Vein endothelial cell (primary cell): ENCODE data around the gene MIAT. TPM values are rescaled to one million over a fixed set of nuclear protein-coding genes. Genes with fewer than 3 reads are reported as not detected.

Experiments
- small RNA-seq: library from RNA; depleted of rRNA; stranded (forward); fragments of <200 nt; gene quantifications from one replicate; pipeline ENCODE3, GENCODE V24; 2012
- total RNA-seq: library from RNA; depleted of rRNA; stranded (reverse); fragments of >200 nt; gene quantifications from 2 replicates; pipeline ENCODE4 v1.2.3, GENCODE V29; 2012

Gene MIAT
- total RNA-seq = 0.33 and 0.48 TPM in 2 replicates

DNA sequence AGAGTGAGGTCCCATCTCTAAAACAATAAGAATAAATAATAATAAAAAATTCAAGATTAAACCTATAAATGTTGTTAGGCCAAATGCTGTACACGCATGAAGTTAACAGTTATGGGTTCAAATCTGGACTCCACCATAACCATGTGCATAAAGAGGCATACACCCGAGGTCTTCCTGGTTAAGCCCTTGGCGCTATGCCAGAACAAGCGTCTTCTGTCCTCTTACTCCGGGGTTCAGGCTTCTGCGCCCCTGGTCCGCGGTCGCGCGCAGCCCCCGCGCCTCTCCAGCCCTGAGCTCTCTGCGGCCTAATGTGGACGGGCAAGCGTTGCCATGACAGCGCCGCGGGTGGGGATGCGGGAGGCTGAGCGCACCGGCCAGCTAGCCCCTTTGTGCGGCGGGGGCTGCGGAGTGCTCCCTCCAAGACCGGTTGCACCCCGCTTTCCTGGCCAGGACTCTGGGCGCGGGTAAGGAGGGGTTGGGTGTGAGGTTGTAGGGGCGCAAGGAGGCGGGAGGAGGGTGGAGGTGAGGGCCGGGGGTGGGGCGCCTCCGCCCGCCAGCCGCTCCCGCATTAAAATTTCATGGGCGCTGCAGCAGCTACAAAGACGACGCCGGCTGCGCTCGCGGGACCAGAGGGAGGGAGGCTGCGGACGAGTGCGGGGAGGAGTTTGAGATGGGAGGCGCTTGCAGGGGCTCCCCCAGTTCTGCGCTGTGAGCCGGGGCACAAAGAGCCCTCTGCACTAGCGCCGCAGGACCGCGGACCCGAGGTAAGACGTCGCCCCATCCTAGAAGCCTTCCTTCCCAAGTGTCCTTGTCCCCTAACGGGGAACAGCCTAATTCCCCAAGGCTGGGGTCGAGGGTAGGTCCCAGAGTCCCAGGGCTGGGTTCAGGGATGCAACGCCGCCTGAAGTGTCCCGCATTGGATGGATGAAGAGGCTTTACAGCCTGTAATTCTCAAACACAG is at the start of gene MIAT:
Gene MIAT (plus strand): TSS at position 698 of the 961 bp plus-strand sequence.

GRCh38 chr22:26617271-26618199 is 39.9 kb upstream of the MIAT start, which contains the start of gene CRYBB1:
TSS of gene CRYBB1 (minus strand) at chr22:26618027. CDS start at chr22:26616319, 1,708 bp downstream.

DNA sequence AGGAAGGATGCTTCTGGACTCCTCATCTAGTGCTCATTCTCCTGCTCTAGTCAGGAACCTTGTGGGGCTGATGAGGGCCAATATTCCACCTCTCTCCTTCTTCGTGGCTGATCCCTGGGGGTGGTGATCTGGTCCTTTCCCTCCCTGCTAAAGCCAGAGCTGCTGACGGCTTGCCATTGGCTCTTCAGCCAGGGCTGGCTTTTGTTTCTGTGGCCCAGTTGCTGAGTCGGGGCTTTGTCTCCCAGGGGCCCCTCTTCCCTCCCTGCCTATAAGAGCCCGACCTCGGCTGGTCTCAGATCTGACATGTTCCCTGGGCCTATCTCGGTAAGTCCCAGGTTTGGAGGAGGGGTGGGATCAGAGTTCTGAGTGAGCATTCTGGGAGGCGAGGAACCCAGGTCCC is 35.7 kb upstream of the MIAT start, which contains the start of gene CRYBA4:
Gene CRYBA4 (plus strand): TSS at position 301 of the 400 bp plus-strand sequence. CDS start 634 bp downstream, outside the sequence.

Small RNA genes within 50 kb of the gene (small RNA-seq; reads per million reads assigned to genes)
- gene RF01874 = not detected

Other genes starting within 250 kb of the MIAT start
- 4.2 and 5.3 TPM in 2 replicates for gene ASPHD2, start 228.3 kb upstream of the MIAT start, total RNA-seq
- gene HPS4, start 173.8 kb upstream of the MIAT start, total RNA-seq = 26.1 and 32.2 TPM in 2 replicates
- 21.9 and 26.2 TPM in 2 replicates for gene SRRD, start 173.7 kb upstream of the MIAT start, total RNA-seq
- gene TFIP11, start 145.1 kb upstream of the MIAT start, total RNA-seq = 39.9 and 40.2 TPM in 2 replicates
- gene TPST2, start 67.5 kb upstream of the MIAT start, total RNA-seq = 63.7 and 68.9 TPM in 2 replicates
- not detected in 2 replicates for gene CRYBB1, start 39.6 kb upstream of the MIAT start, total RNA-seq
- not detected in 2 replicates for gene CRYBA4, start 35.6 kb upstream of the MIAT start, total RNA-seq